DND-41 (cell line): ENCODE measurements around the gene TAMM41.
"Not testable (repeated sequence)": the region's sequence is repeated elsewhere in the genome, so short reads cannot be mapped to it uniquely, and the experiment has no call there.

Experiments
- EZH2 ChIP-seq: IDR thresholded peaks from 3 replicates; pipeline ENCODE4 v1.6.1; 2012; ENCODE audit warnings: borderline replicate concordance, low read depth, mild to moderate bottlenecking, moderate library complexity, low read length, inconsistent platforms; ENCODE audit not compliant: severe bottlenecking
- TF ChIP-seq, protein P1 (sequence below): IDR thresholded peaks from 2 replicates; pipeline ENCODE4 v1.5.1; 2012; ENCODE audit warnings: borderline replicate concordance, low read length, moderate library complexity, mild to moderate bottlenecking; ENCODE audit not compliant: poor library complexity, severe bottlenecking; ENCODE audit errors: extremely low read depth

DNA sequence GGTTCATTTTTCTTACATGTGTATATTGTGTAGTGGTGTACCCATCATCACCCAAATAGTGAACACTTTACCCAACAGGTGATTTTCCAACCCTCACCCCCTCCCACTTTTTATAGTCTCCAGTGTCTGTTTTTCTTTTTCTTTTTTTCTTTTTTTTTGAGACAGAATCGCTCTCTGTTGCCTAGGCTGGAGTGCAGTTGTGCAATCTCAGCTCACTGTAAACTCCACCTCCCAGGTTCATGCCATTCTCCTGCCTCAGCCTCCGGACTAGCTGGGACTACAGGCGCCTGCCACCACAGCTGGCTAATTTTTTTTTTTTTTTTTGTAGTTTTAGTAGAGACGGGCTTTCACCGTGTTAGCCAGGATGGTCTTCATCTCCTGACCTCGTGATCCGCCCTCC, 74.8 kb downstream of the TAMM41 start:
- TF ChIP-seq, protein P1, sequence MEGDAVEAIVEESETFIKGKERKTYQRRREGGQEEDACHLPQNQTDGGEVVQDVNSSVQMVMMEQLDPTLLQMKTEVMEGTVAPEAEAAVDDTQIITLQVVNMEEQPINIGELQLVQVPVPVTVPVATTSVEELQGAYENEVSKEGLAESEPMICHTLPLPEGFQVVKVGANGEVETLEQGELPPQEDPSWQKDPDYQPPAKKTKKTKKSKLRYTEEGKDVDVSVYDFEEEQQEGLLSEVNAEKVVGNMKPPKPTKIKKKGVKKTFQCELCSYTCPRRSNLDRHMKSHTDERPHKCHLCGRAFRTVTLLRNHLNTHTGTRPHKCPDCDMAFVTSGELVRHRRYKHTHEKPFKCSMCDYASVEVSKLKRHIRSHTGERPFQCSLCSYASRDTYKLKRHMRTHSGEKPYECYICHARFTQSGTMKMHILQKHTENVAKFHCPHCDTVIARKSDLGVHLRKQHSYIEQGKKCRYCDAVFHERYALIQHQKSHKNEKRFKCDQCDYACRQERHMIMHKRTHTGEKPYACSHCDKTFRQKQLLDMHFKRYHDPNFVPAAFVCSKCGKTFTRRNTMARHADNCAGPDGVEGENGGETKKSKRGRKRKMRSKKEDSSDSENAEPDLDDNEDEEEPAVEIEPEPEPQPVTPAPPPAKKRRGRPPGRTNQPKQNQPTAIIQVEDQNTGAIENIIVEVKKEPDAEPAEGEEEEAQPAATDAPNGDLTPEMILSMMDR = not testable (repeated sequence)
- not testable (repeated sequence) for TF ChIP-seq EZH2
